Cerebellar nuclear complex (tissue), 1 donor: Measurements from ENCODE around the gene NUDT5.
"Not testable (repeated sequence)": the region's sequence is repeated elsewhere in the genome, so short reads cannot be mapped to it uniquely, and the experiment has no call there.

Source experiments
- DNase-seq, 2 experiments: peaks; one replicate each; lab custom pipeline; 2025; lab: John Stamatoyannopoulos, UW

NUDT5 gene

DNA sequence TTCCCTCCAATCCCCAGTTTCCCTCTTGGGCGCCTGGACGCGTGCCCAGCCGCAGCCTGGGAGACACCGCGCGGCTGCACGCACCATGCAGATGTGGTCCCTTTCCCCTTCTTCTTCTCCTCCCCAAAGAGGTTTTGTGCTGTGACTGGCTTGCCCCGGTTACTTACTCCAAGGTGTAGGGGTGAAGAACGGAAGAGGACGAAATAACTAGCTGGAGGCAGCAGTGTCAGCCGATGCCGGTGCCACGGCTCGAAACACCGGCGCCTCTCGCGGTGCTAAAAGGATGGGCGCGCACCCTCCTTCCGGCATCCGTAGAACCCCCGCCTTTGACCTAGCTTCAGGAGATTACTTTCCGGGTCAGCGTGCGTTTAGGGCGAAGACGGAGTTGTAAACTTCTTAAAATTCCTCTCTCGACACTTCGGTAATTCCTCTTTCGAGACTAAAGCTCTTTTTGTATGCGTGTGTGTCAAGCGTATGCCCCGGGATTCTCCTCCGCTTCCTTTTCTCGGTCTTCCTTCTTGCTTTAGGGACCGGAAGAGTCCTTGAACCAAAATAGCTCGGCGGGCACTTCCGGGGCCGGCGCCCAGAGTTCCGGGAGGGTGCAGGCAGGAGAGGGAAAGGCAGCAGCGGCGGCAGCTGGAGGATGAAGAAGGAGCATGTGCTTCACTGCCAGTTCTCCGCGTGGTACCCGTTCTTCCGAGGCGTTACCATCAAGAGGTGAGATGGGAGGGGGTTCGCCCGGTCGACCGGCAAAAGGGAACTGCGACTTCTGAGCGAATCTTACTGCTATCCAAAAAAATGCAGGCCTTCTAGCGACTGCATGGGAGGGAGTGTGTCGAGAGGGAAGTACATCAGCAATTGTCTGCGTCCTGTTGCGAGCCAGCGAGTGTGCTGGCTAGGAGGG, at the start of gene NUDT5, which contains the start of gene CDC123:
Gene NUDT5, minus strand, starts transcription at position 289 of the 904 bp plus-strand sequence. CDS start 9,600 bp downstream, outside the sequence.
Gene CDC123, plus strand, starts transcription at position 586 of the 904 bp plus-strand sequence. Its CDS starts 58 bp downstream, at position 644.
- peak in 1 of 2 experiments; percentile 60 for DNase-seq

- no peak for DNase-seq
Measured at GRCh38 chr10:12243864-12244620, 48.4 kb upstream of the NUDT5 start.

- DNase-seq = no peak
Measured at GRCh38 chr10:12241810-12242529, 46.3 kb upstream of the NUDT5 start.

DNA sequence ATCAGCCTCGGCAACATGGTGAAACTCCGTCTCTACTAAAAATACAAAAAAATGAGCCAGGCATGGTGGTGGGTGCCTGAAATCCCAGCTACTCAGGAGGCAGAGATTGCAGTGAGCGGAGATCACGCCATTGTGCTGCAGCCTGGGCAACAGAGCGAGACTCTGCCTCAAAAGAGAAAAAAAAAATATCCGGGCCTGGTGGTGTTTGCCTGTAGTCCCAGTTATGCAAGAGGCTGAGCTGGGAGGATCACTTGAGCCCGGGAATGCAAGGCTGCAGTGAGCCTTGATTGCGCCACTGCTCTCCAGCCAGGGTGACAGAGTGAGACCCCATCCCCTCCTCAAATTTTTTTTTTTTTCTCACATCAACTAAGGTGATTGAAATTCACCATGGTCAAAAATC, 43.1 kb upstream of the NUDT5 start:
- DNase-seq = no peak

DNA sequence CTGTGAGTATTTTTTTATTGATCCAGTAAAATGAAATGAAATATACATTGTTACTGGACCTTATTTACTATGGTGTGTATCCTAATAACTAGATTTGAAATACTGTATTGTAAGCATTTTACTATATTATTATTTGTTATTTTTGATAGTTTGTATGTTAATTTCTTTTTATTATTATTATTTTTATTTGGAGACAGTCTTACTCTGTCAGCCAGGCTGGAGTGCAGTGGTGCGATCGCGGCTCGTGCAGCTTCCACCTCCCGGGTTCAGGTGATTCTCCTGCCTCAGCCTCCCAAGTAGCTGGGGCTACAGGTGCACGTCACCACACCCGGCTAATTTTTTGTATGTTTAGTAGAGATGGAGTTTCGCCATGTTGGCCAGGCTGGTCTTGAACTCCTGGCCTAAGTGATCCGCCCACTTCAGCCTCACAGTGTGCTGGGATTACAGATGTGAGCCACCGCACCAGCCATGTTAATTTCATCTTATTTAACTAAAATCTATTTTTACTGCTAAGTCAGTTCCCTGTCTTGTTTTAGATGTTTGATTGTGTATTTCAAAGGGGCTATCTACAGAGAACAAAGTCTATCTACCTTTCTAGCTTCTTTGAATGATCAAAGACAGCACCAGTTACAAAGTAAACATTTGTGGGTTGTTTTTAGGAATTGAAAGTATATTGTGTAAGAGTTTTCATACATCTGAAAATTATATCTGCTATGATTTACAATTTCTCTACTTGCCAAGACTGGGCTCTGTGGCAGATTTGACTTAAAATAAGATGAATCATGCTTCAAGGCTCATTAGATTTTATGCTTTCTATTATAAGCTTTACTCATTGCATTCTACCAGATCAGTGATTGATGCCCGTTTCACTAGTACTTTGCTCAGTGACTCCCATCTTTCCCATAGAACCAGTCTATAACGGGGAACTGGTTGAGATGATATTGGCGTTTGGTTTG, 41.9 kb upstream of the NUDT5 start:
- no peak for DNase-seq

DNA sequence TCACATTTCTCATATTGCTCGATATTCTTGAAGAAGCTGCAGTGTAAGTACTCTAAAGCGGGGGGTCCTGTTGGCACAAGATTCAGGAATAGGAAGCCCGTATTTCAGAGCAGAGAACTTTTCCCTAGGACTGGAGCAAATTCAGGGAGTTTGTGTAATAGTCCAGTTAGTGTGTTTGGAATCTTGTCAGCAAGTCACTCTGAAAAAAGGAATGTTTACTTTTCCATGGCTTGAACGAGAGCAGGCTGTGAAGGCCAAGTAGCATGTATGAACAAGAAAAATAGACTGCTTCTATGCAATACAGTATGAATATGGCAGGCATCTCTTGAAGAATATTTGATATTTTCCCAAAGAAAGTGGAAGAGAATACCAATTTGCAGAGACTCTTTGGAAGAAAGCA, 40.1 kb upstream of the NUDT5 start:
- no peak for DNase-seq

DNA sequence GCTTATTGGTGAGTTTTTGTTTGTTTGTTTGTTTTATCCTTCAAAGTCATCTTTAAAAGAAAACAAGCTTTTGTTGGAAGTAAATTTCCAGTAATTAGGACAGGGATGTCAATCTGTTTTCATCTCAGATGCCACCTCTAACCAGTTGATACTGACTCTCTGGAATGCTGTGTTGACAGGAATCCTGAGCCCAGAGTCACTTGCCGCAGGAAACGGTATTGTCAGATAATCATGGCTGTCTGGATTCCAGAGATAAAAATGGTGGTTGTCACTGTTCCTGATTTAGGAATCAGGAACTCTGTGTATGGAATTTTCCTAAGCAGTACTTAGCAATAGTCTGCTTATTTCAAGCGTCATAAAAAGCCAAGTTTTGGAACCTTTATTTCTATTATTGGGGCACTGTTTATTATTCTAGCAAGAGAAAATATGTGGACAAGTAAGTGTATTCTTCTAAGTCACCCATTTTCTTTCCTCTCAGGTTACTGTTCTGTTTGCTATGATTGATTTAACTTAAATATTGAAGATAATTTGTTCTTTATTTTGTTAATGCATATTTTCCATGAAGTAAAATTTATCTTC, 39.5 kb upstream of the NUDT5 start:
- no peak for DNase-seq

DNA sequence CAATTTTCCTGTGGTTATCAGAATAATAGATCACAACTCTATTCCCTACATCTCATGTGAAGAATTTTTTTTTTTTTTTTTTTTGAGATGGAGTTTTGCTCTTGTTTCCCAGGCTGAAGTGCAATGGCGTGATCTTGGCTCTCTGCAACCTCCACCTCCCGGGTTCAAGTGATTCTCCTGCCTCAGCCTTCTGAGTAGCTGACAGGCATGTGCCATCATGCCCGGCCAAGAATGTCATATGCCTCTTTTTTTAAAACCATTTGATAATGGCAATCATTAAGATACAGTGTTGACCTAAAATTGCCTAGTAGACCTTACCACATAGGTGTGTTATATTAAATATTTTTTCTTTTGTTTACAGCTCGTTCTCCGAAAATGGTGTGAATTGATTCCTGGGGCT, 39.0 kb upstream of the NUDT5 start:
- DNase-seq = not testable (repeated sequence)

DNA sequence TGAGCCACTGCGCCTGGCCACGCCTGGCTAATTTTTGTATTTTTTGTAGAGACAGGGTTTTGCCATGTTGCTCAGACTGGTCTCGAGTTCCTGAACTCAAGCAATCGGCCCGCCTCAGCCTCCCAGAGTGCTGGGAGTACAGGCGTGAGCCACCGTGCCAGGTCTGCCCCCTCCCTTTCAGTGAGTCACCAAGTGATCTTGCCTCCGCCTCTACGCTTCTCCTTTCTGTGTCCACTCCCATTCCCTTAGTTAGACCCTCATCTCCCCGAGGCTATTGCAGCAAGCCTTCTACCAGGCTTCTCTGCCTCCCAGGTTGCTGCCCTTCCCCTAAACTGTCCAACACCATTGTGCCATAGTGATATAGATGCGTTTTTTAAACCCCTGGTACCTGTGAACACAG, 33.2 kb upstream of the NUDT5 start:
- no peak for DNase-seq

- not testable (repeated sequence) for DNase-seq
Measured at GRCh38 chr10:12226438-12226837, 30.7 kb upstream of the NUDT5 start.

DNA sequence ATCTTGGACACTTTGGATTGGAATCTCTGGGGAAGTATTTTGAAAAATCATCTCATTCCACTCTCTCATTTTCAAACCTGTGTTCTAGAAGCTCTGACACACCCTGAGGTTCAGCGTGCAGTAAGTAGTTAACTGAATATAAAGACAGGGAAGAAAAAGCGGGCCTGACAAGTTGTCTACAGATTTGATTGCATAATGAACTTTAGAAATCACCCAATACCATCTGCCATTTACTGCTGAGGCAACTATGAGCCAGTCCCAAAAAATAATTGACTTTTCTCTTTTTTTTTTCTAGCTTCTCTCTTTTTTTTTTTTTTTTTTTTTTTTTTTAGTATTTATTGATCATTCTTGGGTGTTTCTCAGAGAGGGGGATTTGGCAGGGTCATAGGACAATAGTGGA, 29.8 kb upstream of the NUDT5 start:
- DNase-seq = no peak

DNA sequence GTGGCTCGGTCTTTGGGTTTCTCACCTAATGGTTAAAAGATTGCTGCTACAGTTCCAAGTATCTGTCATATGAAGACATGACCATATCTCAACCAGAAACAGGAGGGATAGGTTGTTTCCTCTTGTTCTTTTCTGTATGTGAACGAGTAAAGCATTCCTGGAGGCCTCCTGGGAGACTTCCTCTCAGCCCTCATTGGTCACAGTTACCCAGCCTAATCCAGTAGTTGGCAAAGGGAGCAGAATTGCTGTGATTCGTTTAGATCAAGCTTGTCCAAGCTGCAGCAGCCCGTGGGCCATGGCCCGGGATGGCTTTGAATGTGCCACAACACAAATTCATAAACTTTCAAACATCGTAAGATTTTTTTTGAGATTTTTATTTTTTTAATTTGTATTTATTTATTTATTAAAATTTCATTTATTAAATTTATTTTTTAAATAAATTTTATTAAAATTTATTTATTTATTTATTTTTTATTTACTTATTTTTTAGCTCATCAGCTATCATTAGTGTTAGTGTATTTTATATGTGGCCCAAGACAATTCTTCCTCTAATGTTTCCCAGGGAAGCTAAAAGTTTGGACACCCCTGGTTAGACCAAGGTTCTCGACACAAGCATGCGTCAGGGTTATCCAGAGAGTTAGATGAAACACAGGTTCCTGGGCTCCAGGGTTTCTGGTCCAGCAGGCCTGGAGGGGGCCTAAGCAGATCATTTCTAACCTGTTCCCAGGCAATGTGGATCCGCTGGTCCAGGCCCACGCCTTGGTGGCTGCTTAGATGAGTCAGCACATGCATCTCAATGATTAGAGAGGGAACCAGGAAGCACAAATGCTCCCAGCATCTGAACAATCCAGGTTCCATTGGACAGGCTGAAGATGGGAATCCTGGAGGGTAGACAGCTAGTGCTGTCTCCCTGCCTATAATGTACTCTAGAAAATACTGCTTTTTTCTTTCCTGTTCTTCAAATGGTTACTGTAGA, 25.9 kb upstream of the NUDT5 start:
- DNase-seq = no peak

GRCh38 chr10:12218991-12219390, 23.3 kb upstream of the NUDT5 start:
- no peak for DNase-seq

DNA sequence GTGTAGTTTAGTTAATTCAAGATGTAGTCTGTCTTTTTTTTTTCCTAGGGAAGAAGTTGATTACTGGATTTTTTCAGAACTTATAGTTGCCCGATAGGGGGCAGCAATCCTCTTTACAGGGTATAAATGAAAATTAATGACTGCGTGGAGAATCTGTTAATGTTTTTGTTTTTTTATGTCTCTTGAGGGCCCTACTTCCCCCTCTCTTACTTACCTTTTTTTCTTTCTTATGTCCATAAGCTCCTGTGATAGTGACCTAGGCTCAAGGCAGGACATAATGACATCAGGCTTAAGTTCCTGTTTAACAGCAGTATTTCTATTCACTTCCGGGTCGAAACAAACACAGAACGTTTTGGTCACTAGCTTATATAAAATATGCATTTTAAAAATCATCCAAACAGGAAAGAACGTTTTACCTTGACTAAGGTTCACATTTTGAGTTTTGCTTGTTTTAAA, 19.1 kb upstream of the NUDT5 start:
- DNase-seq = no peak

DNA sequence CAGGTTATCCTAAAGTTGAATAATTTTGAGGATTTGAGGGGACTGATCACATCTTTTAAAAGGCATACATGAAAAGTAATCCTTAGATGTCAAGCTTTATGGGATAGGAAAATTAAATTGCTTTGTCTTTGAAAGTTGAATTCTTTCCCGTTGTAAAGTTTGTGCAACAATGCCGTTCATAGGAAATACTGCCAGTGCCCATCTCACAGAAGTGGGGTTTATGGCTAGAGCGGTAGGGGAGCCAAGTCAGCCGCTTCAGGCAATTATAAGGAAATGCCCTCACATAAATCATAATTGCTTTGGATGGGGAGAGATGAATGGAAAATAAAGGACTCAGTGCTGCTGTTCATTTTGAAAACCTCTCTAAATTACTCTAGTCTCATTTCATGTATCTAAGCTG, 18.4 kb upstream of the NUDT5 start:
- no peak for DNase-seq

DNA sequence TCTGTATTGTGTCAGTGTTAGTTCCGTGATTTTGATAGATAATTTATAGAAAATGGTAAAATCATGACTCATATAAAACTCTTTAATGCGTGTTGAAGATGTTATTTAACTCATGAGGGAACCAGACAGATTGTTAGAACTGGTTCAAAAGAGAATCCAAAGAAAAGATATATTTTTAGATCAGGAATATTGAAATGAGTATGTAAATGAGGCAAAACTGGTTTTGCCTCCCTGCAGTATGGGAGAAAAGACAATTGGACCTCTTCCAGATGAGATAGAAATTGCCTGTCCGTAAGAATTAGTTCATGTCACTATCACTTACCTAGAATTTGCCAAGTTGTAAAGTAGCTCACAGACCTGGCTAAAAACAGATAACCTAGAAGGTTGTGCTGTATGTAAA, 17.9 kb upstream of the NUDT5 start:
- no peak for DNase-seq

- DNase-seq = no peak
Measured at GRCh38 chr10:12212454-12212853, 16.8 kb upstream of the NUDT5 start.

DNA sequence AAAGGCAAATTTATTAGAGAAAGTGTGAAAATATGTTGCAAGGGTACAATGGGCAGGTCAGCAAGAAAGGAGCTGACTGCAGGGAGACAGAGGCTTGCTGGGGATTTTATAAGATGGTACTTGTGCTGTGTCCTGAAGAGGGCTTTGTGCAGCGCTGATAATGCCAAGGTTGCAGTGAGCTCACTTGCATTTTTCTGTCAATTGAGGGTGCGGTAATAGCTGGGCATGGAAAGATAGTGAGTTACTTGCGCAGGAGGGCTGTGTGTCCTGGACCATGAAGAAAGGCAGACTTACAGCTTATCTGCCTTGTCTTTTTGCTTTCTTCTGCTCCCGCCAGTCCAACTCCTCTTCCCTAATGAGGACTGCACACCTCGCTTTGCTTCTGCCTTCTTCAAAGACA, 12.8 kb upstream of the NUDT5 start:
- DNase-seq = no peak

DNA sequence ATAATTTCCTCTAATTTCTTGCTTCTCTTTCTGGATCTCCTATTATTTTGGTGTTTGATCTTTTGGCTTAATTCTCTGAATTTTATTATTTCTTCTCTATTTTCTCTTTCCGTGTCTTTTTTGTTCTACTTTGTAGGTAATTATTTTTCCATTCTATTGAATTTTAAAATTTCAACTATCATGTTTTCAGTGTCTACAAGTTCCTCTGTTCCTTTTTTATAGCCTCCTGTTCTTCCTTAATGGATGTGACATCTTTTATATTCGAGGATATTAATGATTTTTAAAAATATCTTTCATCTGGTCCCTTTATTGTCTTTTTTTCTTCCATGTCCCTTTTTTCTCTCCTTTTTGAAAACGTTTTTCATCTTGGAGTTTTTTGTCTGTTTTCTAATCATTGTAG, 11.4 kb upstream of the NUDT5 start:
- no peak for DNase-seq
